OCI-LY3 (cell line): ENCODE results near the gene DNAJA2.

Source experiments
- CTCF ChIP-seq: fragments of 200-600, 300-600 bp; sonication (generic); IDR thresholded peaks from 2 replicates; pipeline ENCODE4 v1.5.1; 2014; ENCODE audit warnings: antibody characterized with exemption, low read length, low read depth
- EZH2phosphoT487 ChIP-seq: fragments of 200-600 bp; shearing (Covaris generic); IDR thresholded peaks from 2 replicates; pipeline ENCODE4 v1.6.1; 2018; ENCODE audit warnings: antibody characterized with exemption, mixed run types, low read depth

- TF ChIP-seq CTCF (peak; percentile 93), EZH2phosphoT487 (no peak)
These were observed 43.8 kb downstream of the DNAJA2 start for GRCh38 chr16:46929378-46930332.
